Measurements from ENCODE around the gene S1PR5. TPM values are rescaled to one million over a fixed set of nuclear protein-coding genes. Genes with fewer than 3 reads are reported as not detected.

Gene S1PR5
- total RNA-seq, result 1.3 and 2.9 TPM in 2 replicates

GRCh38 chr19:10517361-10517759, at the start of gene S1PR5:
S1PR5 (minus strand) TSS chr19:10517447; CDS start chr19:10515011, 2,436 bp downstream.
- peak within 1 kb of the TSS; percentile 65 for H3K4me3 ChIP-seq (ENCODE audit: low read depth, low read length)
- no peak for TF ChIP-seq CTCF (IDR thresholded peaks at IDR 0.05; ENCODE audit: insufficient read depth, low read depth, low read length)
- DNase-seq (ENCODE audit: low read depth), result peak; percentile 10

- H3K4me3 ChIP-seq (ENCODE audit: low read depth, low read length), result peak overlapping the region; percentile 96
- no peak for TF ChIP-seq CTCF (IDR thresholded peaks at IDR 0.05; ENCODE audit: insufficient read depth, low read depth, low read length)
- no peak for DNase-seq (ENCODE audit: low read depth)
Observed at GRCh38 chr19:10566658-10567410, 49.6 kb upstream of the S1PR5 start.

DNA sequence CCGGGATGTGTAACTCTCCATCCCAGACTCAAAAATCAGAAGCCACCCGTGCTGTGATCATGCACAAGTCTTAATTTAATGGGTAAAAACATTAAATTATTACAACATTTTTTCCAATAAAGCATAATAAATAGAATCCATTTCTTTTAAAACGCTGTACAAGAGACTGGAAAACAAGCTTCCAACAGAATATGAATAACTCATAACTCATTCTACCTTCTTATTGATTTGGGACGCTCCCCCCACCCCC, 49.1 kb upstream of the S1PR5 start:
- H3K4me3 ChIP-seq (ENCODE audit: low read depth, low read length), result peak overlapping the region; percentile 96
- no peak for DNase-seq (ENCODE audit: low read depth)
- no peak for TF ChIP-seq CTCF (IDR thresholded peaks at IDR 0.05; ENCODE audit: insufficient read depth, low read depth, low read length)

DNA sequence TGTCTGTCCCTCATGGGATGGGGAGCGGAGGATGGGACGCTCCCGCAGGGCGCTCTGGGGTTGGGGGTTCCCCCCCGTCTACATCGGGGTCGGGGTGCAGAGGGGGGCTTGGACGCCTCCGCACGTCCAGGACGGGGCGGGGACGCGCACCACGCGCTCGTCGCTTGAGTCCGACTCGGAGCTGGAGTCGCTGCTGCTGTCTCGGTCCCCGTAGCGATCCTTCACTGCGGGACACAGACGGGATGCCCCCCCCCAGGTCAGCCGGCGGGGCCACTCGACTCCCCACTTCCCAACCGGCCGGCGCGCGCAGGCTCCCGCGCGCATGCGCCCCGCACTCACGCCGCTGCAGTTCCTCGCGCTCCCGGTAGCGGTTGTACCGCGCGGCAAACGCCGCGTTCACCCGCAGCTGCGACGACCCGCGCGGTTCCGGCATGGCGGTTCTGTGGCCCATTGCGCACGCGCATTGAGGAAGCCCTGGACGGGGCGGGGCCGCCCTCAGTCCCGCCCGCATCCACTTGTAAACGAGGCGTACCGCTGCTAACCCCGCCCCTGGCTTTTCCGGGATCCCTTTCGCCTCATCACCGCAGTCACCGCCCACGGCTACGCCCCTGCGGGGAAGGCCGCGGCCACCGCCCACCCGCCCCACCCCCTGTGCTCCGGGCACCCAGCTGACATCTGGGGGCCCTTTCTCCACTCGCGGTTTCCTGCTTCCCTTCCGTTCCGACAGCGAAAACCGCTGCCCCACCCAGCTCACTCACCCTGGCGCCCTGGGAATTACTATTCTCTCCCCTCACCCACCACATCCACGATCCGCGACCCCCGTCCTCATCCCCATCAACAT, 48.5 kb upstream of the S1PR5 start, which contains the start of gene KRI1:
TSS of gene KRI1 (minus strand) at position 444 of the 841 bp plus-strand sequence. CDS start at position 433, 11 bp downstream.
- H3K4me3 ChIP-seq (ENCODE audit: low read depth, low read length), result peak within 1 kb of the TSS; percentile 96
- peak; percentile 98 for DNase-seq (ENCODE audit: low read depth)
- TF ChIP-seq CTCF (IDR thresholded peaks at IDR 0.05; ENCODE audit: insufficient read depth, low read depth, low read length), result peak; percentile 36

- peak; percentile 23 for DNase-seq (ENCODE audit: low read depth)
- peak overlapping the region; percentile 96 for H3K4me3 ChIP-seq (ENCODE audit: low read depth, low read length)
Observed at GRCh38 chr19:10565028-10565566, 47.9 kb upstream of the S1PR5 start.

DNA sequence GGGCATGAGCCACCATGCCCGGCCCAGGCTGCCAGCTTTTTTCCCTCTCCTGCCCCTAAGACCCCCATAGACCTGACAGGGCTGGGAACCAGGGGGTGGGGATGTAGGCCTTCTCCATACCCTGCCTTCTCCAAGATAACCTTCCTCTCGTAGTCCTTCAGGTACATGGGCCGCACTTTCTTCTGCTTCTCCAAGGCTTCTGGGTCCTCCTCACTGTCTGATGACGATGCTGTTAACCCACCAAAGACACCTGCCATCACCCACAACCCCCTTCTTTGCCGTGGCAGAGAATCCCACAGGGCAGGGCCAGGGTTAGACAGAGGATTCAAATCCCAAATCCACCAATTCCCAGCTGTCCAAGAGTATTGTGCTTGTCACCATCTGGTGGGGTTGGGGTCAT, 45.4 kb upstream of the S1PR5 start:
- H3K4me3 ChIP-seq (ENCODE audit: low read depth, low read length), result no peak overlapping the region

More at GRCh38 chr19:10565028-10565566, 47.9 kb upstream of the S1PR5 start:
- TF ChIP-seq CTCF (IDR thresholded peaks at IDR 0.05; ENCODE audit: insufficient read depth, low read depth, low read length), result peak; percentile 20

More for the DNA sequence above, 45.4 kb upstream of the S1PR5 start:
- TF ChIP-seq CTCF (IDR thresholded peaks at IDR 0.05; ENCODE audit: insufficient read depth, low read depth, low read length), result no peak
- DNase-seq (ENCODE audit: low read depth), result no peak
